PFSK-1 (cell line): ENCODE data around the gene SCCPDH.

Experiments
- FOXP2 ChIP-seq: optimal IDR thresholded peaks from 2 replicates; pipeline ENCODE3; 2011; ENCODE audit warnings: borderline replicate concordance, control low read depth, inconsistent platforms; ENCODE audit not compliant: insufficient read depth; ENCODE audit errors: extremely low read length, extremely low read depth
- POLR2AphosphoS5 ChIP-seq: IDR thresholded peaks from 2 replicates; pipeline ENCODE4 v1.6.1; 2012; ENCODE audit warnings: low read depth, mild to moderate bottlenecking, control low read depth, low read length, moderate library complexity
- SIN3A ChIP-seq: IDR thresholded peaks from 2 replicates; pipeline ENCODE4 v1.6.1; 2012; ENCODE audit warnings: mild to moderate bottlenecking, low read length, moderate library complexity, borderline replicate concordance; ENCODE audit not compliant: insufficient read depth
- TAF1 ChIP-seq: IDR thresholded peaks from 2 replicates; pipeline ENCODE4 v1.6.1; 2012; ENCODE audit warnings: low read length, control low read depth, borderline replicate concordance; ENCODE audit not compliant: insufficient read depth
- TF ChIP-seq, protein P1 (sequence below), 2 experiments: IDR thresholded peaks; 2 replicates each; pipeline versions ENCODE4 v1.6.1 to v1.8.0; 2011 to 2012; ENCODE audit warnings: low read depth in 2 of 2, low read length in 2 of 2, control low read depth in 1 of 2, inconsistent platforms in 1 of 2, mild to moderate bottlenecking in 1 of 2, moderate library complexity in 1 of 2; ENCODE audit not compliant: insufficient read depth in 1 of 2

Gene SCCPDH

DNA sequence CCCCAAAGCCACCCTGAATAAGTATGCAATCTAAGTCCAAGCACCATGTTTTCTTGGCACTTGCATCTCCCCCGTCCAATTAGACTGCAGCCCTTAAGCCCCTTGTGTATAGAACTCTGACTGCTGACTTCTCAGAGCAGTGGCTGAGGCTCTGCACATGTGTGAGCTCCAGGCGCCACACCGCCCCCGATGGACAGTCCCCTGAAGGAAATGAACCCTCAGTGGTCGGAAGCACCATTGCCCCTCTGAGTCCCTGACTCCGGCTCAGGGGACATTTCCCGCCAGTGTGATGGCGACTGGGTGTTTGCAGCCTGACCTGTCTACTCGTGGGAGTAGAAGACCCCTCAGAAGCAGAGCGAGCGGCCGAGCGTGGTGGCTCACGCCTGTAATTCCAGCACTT, 37.2 kb upstream of the SCCPDH start:
- TF ChIP-seq SIN3A: no peak
- TF ChIP-seq POLR2AphosphoS5: no peak
- TF ChIP-seq, protein P1, sequence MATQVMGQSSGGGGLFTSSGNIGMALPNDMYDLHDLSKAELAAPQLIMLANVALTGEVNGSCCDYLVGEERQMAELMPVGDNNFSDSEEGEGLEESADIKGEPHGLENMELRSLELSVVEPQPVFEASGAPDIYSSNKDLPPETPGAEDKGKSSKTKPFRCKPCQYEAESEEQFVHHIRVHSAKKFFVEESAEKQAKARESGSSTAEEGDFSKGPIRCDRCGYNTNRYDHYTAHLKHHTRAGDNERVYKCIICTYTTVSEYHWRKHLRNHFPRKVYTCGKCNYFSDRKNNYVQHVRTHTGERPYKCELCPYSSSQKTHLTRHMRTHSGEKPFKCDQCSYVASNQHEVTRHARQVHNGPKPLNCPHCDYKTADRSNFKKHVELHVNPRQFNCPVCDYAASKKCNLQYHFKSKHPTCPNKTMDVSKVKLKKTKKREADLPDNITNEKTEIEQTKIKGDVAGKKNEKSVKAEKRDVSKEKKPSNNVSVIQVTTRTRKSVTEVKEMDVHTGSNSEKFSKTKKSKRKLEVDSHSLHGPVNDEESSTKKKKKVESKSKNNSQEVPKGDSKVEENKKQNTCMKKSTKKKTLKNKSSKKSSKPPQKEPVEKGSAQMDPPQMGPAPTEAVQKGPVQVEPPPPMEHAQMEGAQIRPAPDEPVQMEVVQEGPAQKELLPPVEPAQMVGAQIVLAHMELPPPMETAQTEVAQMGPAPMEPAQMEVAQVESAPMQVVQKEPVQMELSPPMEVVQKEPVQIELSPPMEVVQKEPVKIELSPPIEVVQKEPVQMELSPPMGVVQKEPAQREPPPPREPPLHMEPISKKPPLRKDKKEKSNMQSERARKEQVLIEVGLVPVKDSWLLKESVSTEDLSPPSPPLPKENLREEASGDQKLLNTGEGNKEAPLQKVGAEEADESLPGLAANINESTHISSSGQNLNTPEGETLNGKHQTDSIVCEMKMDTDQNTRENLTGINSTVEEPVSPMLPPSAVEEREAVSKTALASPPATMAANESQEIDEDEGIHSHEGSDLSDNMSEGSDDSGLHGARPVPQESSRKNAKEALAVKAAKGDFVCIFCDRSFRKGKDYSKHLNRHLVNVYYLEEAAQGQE (IDR thresholded peaks at IDR 0.05; ENCODE audit: insufficient read depth in 1 of 2, low read depth in 2 of 2, low read length in 2 of 2): no peak
- TF ChIP-seq FOXP2: no peak

DNA sequence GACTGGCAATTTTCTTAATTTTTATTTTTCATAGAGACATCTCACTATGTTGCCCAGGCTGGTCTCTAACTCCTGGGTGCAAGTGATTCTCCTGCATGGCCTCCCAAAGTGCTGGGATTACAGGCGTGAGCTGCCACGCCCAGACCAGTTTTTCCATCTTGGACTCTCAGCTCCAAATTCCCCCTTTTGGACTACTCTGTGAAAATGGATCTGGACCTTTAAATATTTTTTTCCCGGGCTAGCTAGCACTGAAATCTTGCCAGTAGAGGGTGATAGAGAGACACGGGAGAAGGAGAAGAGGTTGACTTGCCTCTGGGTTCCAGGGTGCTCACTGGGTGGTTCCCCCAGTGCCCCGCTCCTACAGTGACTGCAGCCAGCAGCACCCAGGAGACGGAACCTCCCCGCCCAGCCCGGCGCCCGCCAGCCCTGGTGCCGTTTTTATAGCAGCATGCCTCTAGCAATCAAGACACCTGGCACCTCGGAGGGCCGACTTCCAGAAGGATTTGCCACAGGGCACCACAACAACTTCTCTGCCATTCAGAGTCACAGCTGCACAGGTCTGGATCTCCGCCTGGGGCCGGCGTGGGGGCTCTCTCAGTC, 34.7 kb upstream of the SCCPDH start:
- no peak for TF ChIP-seq POLR2AphosphoS5
- TF ChIP-seq FOXP2: no peak
- TF ChIP-seq SIN3A: no peak
- no peak for TF ChIP-seq TAF1
- TF ChIP-seq, protein P1 (IDR thresholded peaks at IDR 0.05; ENCODE audit: insufficient read depth in 1 of 2, low read depth in 2 of 2, low read length in 2 of 2): no peak

DNA sequence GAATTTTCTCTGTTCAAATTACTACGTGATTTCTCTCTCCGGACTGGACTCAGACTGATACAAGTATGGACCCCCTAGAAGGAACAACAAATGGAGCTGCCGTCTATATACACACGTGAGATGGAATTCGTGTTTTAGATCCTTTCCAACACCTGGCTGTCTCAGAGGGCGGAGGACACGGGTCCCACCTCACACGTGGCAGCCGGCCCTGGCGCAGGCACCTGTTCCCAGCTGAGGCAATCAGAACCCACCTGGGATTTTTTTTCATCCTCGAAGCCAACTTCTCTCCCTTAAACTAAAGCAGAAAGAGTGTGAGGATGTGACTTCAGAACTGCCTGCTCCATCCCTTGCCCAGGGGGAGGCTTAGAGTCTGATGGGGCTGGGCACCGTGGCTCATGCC, 34.1 kb upstream of the SCCPDH start:
- TF ChIP-seq, protein P1 (IDR thresholded peaks at IDR 0.05; ENCODE audit: insufficient read depth in 1 of 2, low read depth in 2 of 2, low read length in 2 of 2): no peak
- TF ChIP-seq TAF1: no peak
- no peak for TF ChIP-seq POLR2AphosphoS5
- TF ChIP-seq SIN3A: no peak
- TF ChIP-seq FOXP2: no peak

DNA sequence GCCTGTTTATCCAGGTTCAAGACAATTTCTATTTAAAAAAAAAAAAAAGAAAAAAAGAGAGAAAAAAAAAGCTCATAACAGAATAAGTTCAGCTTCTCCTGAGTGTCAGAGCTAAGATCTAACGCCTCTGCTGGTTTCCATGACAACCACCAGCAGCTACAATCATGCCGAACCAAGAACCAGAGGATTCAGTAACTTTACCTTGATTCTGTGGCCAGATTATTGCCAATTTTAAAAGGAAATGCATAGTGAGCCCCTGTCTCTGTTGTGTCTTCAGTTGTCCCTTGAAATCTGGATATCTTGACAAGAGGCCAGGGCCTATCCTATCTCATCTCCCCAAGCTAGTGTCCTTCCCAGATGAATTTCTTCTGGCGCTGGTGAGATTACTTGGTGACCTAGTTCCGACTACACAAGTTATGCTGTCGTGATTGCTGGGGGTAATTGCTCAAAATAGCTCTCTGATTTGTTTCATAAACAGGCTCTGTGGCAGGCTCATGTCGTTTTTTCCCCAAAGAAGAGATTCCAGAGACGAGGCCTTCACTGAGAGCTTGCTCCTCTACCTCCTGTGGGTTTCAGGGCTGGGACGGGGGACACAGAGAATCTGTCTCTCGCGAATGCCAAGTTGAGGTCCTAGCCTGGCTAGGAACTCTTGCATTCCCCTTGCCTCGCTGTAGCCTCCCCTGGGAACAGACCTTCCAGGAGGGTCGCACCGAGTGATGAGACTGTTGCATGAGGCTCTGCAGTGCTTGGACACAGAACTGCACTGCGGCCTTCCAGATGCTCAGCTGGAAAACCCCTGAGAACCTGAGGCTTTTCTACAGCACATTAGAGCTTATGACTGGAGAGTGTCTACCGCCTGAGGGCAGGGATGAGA, 32.4 kb upstream of the SCCPDH start:
- TF ChIP-seq POLR2AphosphoS5: no peak
- TF ChIP-seq SIN3A: no peak

DNA sequence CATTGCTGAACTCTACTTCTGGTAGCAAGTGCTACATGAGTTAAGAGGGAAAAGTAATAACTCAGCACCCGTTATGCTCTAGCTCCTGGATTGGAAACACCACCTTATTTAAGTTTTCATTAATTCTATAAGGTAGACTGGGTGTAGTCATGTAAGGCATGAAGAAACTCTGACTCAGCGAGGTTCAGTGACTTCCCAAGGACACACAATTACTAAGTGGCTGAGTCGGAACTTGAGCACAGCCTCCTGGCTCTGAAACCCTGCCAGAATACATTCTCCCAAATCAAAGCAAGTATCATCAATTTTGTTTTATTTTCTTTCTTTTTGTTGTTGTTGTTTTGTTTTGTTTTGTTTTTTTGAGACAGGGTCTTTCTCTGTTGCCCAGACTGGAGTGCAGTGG, 29.1 kb upstream of the SCCPDH start:
- TF ChIP-seq POLR2AphosphoS5 (no peak), SIN3A (no peak)
- TF ChIP-seq, protein P1 (IDR thresholded peaks at IDR 0.05; ENCODE audit: insufficient read depth in 1 of 2, low read depth in 2 of 2, low read length in 2 of 2): no peak
